Measurements from ENCODE around the gene MUCL1.

GRCh38 chr12:54879150-54879549 lies 24.8 kb downstream of the MUCL1 start:
- TF ChIP-seq, protein P1, sequence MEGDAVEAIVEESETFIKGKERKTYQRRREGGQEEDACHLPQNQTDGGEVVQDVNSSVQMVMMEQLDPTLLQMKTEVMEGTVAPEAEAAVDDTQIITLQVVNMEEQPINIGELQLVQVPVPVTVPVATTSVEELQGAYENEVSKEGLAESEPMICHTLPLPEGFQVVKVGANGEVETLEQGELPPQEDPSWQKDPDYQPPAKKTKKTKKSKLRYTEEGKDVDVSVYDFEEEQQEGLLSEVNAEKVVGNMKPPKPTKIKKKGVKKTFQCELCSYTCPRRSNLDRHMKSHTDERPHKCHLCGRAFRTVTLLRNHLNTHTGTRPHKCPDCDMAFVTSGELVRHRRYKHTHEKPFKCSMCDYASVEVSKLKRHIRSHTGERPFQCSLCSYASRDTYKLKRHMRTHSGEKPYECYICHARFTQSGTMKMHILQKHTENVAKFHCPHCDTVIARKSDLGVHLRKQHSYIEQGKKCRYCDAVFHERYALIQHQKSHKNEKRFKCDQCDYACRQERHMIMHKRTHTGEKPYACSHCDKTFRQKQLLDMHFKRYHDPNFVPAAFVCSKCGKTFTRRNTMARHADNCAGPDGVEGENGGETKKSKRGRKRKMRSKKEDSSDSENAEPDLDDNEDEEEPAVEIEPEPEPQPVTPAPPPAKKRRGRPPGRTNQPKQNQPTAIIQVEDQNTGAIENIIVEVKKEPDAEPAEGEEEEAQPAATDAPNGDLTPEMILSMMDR (IDR thresholded peaks at IDR 0.05) = no peak
- no peak for TF ChIP-seq ZFX (IDR thresholded peaks at IDR 0.05; ENCODE audit: borderline replicate concordance)

Measured in 22Rv1 (cell line).